HG02943 (cell line): Measurements from ENCODE around the gene JAKMIP2.

Experiments
- ATAC-seq: cut with Tn5 transposase; IDR thresholded peaks from one replicate; pipeline ENCODE4 v1.9.1; 2021; ENCODE audit warnings: mild to moderate bottlenecking, low read depth, moderate library complexity; ENCODE audit not compliant: unreplicated experiment

JAKMIP2 gene

GRCh38 chr5:147711019-147711418, 71.5 kb downstream of the JAKMIP2 start:
- no peak for ATAC-seq

GRCh38 chr5:147708708-147709107, 73.8 kb downstream of the JAKMIP2 start:
- no peak for ATAC-seq

- no peak for ATAC-seq
Observed at GRCh38 chr5:147704544-147704943, 78.0 kb downstream of the JAKMIP2 start.

- no peak for ATAC-seq
Observed at GRCh38 chr5:147701468-147701867, 81.1 kb downstream of the JAKMIP2 start.

GRCh38 chr5:147699496-147700088, 82.9 kb downstream of the JAKMIP2 start:
- ATAC-seq: no peak

- no peak for ATAC-seq
Observed at GRCh38 chr5:147697380-147697779, 85.1 kb downstream of the JAKMIP2 start.

- ATAC-seq: no peak
Observed at GRCh38 chr5:147694772-147695171, 87.8 kb downstream of the JAKMIP2 start.

GRCh38 chr5:147693233-147693632, 89.3 kb downstream of the JAKMIP2 start:
- ATAC-seq: no peak

GRCh38 chr5:147691130-147691529, 91.4 kb downstream of the JAKMIP2 start:
- no peak for ATAC-seq

- no peak for ATAC-seq
Observed at GRCh38 chr5:147690595-147690994, 91.9 kb downstream of the JAKMIP2 start.

- no peak for ATAC-seq
Observed at GRCh38 chr5:147689426-147689825, 93.1 kb downstream of the JAKMIP2 start.

- ATAC-seq: no peak
Observed at GRCh38 chr5:147688656-147689356, 93.7 kb downstream of the JAKMIP2 start.

- no peak for ATAC-seq
Observed at GRCh38 chr5:147687118-147687517, 95.4 kb downstream of the JAKMIP2 start.

- no peak for ATAC-seq
Observed at GRCh38 chr5:147686421-147686820, 96.1 kb downstream of the JAKMIP2 start.

- ATAC-seq: no peak
Observed at GRCh38 chr5:147685993-147686392, 96.5 kb downstream of the JAKMIP2 start.

GRCh38 chr5:147675168-147675567, 107.4 kb downstream of the JAKMIP2 start:
- ATAC-seq: no peak

- no peak for ATAC-seq
Observed at GRCh38 chr5:147674411-147674810, 108.1 kb downstream of the JAKMIP2 start.

- no peak for ATAC-seq
Observed at GRCh38 chr5:147673791-147674190, 108.7 kb downstream of the JAKMIP2 start.

GRCh38 chr5:147673266-147673665, 109.3 kb downstream of the JAKMIP2 start:
- ATAC-seq: no peak

- no peak for ATAC-seq
Observed at GRCh38 chr5:147671365-147671764, 111.2 kb downstream of the JAKMIP2 start.

- no peak for ATAC-seq
Observed at GRCh38 chr5:147670815-147671214, 111.7 kb downstream of the JAKMIP2 start.

- no peak for ATAC-seq
Observed at GRCh38 chr5:147669169-147669869, 113.2 kb downstream of the JAKMIP2 start.
